NCI-H187 treated with DMSO at 0.1 percent for 48 hours (cell line): Measurements from ENCODE around the gene BAHCC1.

Experiments
- DNase-seq: peaks from one replicate; lab custom pipeline; 2025; lab: John Stamatoyannopoulos, UW

Gene BAHCC1

DNA sequence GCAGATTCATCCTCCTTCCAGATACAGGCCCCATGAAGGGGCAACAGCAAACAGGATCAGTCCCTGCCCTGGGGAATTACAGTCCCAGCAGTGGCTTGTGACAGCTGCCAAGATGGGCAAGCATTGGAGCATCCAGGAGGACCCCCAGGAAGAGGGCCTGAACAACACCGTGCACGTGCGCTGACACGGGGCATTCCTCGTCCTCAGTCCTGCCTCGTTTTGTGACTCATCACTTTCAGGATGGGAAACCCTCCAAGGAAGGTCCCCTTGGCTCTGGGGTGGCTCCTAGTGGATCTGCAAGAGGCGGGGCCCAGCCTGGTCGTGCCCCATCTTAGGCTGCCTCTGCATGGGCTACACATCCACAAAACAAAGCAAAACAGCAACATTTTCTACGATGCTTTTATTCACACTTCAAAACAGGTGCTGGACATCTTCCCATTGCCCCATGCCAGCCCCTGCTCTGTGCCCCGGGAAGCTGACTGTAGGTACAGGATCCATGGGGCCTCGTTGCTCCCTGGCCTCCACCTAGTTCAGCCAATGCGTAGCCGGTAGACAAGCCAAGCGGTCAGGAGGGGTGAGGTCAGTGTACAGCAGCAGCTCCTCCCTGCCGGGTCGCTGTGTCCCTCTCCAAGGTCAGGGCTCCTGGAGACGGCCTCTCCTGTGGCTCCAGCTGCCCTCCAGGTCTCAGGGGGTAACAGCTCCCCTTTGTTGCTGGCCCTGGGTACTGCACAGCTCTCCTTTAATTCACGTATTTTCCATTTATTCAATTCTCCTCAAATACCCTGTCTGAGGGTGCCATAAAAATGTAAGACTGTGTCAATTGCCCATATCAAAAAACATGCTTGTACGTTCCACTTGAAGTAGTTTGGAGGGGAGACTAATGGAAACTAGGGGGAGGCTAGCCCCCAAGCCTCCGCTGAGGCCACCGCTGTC, 85.1 kb downstream of the BAHCC1 start:
- peak; percentile 36 for DNase-seq

DNA sequence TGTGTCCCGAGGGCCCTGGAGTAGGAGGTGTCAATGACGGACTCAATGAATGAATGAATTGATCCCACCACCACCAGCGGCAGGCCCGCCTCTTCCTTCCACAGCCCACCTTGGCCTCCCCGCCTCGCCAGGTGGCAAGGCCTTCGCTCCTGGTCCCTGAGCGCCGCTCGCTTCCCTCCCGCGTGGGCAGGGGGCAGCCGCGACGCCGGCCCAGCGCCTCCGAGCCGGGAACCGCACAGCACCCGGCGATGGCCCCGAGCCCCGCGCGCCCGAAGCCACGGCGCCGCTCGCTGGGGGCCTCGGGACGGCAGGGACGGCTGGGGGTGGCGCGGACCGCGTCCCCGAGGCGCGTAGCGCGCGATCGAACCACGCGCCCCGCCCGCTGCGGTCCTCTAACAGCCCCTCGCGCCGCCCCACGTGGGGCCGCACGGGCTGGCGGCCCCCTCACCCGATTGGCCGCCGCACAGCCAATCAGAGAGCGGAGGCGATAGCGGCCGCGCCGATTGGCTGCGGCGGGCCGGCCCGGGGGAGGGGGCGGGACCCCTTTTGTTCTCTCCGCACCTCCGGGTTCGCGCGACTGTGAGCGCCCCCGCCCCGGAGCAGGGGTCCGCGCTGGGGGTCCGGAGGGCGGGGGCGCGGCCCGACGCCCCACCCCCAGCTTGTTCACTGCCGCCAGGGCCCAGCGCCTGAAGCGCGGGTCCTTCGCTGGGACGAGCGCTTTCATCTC, 86.0 kb downstream of the BAHCC1 start:
- peak; percentile 46 for DNase-seq

- DNase-seq = no peak
Measured at GRCh38 chr17:81481815-81482505, 86.7 kb downstream of the BAHCC1 start.

DNA sequence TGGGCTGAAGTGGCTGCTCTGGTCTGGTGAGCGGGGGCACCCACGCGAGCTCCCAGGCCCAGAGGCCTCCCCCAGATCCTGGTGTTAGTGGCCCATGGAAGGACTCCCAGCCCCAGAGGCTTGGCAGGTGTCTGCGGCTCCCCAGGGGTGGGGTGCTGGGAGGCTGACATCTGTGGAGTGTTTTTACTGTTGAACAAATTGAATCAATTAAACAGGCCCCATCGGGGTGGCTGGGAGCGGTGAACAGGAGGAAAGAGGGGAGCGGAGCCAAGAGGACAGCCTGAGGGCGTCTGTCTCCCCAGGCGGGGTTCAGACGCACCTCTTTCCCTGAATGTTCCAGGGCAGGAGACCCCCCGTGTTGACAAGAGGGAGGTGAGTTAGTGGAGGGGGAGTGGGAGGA, 87.4 kb downstream of the BAHCC1 start:
- no peak for DNase-seq

GRCh38 chr17:81483085-81483861, 88.0 kb downstream of the BAHCC1 start:
- DNase-seq = no peak

DNA sequence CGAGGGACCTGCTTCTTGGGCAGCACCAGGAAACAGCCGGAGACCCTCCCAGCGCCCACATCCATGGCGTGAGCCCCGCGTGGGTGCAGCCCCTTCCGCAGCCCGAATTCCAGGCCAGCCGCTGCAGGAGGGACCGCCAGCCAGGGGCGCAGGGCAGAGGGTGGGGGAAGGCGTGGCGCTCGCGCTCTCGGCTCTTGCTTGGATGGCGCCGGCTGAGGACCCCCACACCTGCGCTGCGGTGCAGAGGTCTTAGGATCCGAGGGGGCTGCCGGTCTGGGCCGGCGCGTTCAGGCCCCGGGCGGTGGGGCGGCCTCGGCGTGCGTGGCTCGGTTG, 88.6 kb downstream of the BAHCC1 start:
- DNase-seq = no peak

- no peak for DNase-seq
Measured at GRCh38 chr17:81484195-81484979, 89.1 kb downstream of the BAHCC1 start.

DNA sequence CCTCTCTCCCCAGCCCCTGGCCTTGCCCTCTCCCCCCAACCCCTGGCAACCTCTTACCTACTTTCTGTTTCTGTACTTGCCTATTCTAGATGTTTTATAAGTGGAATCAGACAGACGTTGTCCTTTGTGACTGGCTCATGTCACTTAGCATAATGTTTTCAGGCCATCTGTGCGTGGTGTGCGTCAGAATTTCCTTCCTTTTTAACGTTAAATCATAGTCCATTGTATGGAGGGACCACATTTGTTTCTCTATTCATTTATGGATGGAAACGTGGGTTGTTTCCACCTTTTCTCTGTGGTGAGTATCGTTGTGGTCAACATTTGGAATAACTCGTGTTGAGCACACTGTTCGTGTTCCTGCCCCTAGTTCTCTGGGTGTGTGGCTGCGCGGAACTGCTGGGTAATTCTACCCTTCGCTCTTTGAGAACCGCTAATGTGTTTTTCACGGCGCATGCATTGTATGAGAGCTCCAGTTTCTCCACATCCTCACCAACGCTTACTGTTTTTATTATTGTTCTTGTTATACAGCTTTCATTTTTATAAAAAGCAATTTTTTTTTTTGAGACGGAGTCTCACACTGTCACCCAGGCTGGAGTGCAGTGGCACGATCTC, 91.0 kb downstream of the BAHCC1 start:
- no peak for DNase-seq

DNA sequence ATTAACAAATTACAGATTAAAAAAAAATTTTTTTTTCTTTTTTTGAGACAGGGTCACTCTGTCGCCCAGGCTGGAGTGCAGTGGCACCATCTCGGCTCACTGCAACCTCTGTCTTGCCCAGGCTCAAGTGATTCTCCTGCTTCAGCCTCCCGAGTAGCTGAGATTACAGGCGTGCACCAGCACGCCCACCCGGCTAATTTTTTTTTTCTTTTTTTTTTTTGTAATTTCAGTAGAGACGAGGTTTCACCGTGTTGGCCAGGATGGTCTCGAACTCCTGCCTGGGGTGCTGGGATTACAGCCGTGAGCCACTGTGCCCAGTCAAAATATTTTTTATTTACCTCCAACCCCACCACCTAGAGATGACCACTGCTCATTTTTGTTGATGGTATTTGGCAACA, 91.8 kb downstream of the BAHCC1 start:
- DNase-seq = no peak

DNA sequence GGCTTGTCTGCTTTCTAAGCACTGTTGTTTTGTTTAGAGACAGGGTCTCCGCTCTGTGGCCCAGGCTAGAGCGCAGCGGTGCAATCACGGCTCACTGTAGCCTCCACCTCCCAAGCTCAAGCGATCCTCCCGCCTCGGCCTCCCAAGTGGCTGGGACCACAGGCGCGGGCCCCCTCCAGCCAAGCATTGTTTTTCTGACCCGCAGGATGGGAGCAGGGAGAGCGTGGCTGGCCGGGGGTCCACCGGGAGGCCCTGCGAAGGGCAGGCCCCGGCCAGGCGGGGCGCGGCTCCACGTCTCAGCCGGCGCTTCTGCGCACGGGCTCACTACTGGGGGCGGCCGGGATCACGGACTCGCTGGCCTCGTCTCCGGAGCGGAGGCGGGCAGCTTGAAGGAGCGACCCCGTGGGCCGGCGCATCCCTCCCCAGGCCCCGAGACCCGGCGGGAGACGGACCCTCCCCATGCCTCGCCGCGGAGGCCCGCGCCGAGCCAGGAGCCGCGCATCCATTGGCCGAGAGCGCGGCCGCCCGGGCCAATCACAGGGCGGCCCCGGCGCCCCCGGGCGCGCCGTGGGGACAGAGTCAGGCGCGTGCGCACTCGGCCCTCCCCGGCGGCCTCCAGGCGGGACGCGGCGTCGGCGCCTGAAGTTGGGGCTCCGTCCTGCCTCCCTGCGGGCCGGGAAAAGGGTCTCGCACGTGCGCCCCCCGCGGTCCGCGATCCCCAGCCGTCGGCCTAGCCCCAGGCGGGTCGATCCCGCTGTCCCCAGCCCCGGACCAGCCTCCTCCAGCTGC, 92.4 kb downstream of the BAHCC1 start:
- DNase-seq = no peak

DNA sequence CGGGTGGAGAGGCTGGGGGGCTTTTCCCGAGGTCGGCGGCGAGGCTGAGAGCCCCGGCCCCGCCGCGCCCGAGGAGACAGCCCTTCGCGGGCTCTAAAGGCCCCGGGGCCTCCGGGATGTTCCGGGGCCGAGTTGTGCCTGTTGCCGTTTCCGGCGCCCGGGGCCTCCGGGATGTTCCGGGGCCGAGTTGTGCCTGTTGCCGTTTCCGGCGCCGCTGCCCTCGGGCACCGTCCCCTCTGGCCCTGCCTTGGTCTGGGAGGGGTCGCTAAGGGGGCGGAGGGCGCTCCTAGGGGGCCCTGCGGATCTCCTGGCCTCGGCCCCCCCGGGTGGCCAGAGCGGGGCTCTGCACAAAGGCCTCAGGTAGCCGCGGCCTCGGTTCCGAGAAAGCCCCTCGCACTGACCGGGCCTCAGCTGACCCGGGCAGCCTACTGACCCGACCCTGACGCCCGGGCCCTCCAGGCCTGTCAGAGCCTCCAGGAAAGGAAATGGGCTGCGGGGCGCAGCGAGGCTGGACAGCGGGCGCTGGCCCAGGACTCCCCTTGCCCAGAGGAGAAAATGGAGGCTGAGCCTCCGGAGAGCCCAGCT, 93.1 kb downstream of the BAHCC1 start:
- no peak for DNase-seq

DNA sequence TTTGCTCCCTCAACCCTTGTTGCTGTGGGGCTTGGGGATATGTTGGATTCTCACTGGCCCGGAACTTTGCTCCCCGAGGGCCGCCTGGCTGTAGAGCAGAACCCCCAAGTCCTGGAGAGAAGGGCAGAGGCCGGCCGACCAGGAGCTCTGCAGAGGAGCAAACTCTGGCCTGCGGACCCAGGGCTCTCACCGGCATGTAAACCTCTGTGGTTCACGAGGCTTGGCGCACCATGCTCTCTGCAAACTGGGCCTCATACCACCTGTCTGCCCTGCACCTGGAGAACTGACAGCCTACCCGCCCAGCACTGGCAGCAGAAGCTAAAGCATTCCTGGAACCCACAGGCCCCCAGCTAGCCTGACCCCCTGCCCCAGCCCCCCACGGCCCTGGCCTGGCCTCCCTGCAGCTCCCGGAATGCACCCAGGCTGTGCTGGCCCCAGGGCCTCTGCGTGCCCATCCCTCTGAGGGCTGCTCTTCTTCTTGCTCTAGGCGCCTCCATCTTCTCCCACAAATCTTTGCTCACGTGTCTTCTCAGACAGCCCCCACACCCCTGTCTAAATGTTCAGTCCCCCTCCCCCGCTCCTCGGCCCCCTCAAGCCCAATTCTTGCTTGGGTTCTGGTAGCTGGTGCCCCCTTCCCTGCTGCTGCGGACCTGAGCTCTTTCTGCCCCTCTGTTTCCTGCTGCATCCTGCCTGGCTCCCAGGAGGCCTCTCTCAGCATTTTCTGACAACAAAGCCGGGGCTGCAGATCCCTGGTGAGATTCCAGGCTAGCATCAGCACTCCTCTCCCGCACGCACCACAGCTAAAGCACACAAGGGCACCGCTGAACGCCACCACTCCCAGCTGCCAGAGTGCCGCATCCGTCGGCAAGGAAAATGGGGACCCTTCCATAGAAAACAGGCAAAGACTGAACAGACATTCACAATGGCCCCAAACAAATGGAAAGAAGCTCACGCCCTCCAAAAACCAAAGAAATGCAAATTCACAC, 94.0 kb downstream of the BAHCC1 start:
- no peak for DNase-seq

DNA sequence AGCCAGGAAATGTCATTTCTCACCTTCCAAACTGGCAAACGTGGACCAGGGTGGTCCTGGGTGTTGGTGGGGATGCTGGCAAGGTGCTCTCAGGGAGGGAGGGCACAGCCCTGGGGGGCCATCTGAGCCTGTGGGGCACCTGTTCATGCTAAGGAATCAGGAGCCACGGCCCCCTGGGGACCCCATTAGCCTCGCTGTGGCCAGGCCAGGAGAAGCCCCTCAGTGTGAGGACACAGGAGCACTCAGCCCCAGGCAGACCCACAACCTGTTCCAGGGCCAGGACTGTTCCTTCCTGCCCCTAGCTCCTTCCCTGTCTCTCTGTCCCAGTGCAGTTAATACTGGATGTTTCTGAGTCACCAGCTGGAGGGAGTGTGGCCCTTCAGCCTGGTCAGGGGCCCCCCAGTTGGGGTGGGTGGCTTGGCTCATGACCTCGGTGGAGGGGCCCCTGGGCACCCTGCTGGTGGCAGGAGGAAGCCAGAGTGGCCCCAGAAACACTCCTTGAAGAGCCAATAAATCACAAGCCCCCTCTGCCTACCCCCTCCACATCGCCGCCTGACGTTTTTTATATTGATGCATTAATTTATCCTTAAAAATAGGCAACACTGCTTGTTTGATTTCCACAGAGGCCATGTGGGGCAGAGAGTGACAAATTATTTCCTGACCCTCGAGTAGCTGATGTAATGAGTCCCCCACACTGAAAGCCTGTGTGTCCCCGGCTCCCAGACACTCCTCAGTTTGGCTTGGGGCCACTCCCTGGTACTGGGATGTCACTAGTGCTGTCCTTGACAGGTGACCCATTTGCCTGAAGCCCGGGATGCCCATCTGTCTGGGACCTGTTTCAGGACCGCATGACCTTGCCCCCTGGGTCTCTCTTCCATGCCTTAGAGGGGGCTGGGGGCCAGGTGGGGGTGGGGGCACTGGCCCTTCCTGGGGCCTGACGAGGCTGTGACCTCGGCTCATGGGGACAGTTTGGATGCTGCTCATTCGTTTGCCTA, 95.0 kb downstream of the BAHCC1 start:
- no peak for DNase-seq

GRCh38 chr17:81491181-81491581, 95.9 kb downstream of the BAHCC1 start:
- no peak for DNase-seq

DNA sequence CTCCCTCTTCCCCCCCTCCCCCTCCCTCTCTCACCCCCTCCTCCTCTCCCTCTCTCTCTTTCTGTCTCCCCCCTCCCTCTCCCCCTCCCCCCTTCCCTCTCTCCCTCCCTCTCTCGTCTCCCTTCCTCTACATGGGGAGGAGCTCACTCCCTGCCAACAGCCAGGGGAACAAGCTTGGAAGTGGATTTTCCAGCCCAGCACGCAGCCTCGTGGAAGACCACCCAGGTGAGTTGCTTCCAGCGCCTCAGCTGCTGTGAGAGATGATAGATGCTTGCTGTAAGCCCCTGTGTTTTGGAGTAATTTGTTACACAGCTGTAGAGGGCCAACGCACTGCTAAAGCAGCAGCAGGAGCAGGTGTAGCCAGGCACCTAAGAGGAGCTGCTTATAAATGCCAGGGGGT, 96.5 kb downstream of the BAHCC1 start:
- DNase-seq = no peak

GRCh38 chr17:81492202-81492601, 96.9 kb downstream of the BAHCC1 start:
- no peak for DNase-seq

DNA sequence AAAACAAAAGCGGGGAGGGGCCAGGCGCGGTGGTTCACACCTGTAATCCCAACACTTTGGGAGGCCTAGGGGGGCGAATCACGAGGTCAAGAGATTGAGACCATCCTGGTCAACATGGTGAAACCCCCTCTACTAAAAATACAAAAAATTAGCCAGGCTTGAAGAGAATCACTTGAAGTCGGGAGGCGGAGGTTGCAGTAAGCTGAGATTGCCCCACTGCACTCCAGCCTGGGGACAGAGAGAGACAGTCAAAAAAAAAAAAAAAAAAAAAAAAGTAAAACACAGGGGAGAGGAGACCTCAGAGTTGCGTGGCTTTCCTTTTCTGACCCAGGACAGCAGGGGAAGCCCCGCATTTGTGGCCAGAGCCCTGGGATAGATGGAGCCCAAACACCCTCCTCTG, 97.4 kb downstream of the BAHCC1 start:
- no peak for DNase-seq
